Cardiac ventricle fibroblast (primary cell): ENCODE data around the gene PGF. TPM values are rescaled to one million over a fixed set of nuclear protein-coding genes. Genes with fewer than 3 reads are reported as not detected.

ENCODE experiments used
- total RNA-seq: library from RNA; depleted of rRNA; stranded (reverse); fragments of >200 nt; gene quantifications from 2 replicates; pipeline ENCODE4 v1.2.3, GENCODE V29; 2015

Gene PGF
- 24.0 and 30.8 TPM in 2 replicates for total RNA-seq

DNA sequence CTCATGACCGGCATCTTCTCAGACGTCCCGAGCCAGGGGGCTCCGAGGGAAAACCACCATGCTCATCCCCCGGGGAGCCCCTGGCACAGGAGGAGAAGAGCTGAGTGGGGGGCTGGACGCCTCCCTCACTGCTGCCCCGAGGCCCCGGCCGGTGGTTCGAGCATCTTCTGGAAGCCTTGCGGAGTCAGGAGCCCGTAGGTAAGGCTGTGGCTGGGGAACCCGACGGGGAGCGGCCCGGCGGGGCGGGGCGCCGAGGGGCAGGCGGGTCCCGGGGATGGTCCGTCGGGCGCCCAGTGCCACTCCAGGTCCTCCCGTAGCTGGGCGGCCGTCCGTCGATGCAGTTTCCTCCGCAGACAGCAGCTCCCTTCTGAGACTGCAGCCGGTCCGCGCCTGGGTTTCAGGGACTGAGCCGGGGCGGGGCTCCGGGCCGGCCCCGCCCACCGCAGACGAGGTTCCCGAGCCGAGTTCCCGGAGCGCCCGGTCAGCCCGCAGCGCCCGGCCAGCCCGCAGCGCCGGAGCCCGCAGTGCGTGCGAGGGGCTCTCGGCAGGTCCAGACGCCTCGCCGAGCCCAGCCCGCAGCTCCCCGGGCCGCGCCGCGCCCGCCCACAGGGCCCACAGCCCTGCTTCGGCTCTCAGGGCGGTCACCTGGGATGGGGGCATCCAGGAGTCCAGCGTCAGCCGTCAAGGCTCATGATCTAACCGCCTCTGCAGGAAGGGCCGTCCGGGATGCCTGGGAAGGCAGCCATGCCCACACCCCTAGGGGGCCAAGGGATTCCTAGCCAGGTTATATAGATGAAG is at the start of gene PGF:
Gene PGF, minus strand, starts transcription at position 369 of the 798 bp plus-strand sequence. Its CDS starts 355 bp downstream, at position 14.

DNA sequence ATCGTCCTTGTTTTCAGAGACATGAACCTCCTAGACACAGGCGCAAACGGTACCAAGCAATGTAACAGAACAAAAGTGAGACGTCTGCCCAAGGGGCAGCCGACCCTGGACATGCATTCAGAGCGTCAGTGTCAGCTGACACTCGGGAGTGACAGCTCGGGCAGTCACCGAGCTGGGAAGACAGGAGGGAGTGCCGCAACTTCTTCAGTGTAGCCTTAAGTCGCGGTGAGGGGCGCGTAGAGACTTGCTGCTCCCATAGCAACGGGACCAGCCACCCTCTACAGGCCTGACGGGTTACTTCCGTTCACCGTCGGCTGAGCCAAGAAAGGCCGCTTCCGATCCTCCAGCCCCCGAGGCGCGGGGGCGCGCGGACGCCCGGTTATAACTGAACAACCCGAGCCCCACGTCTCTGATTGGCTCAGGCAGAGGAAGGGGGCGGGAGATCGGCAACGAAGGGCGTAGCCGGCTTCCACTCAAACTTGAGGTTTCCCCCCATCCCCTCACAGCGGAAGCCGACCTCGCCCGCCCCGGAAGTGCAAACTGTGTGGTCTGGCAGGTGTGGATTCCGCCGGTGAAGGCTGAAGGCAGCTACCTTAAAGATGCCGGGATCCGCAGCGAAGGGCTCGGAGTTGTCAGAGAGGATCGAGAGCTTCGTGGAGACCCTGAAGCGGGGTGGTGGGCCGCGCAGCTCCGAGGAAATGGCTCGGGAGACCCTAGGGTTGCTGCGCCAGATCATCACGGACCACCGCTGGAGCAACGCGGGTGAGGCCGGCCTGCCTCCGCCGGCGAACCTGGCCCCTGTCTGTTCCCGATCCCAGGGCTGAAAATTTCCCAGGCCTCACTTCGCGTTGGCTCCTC is 47.2 kb upstream of the PGF start, which contains the start of gene EIF2B2:
Gene EIF2B2, plus strand, starts transcription at position 530 of the 858 bp plus-strand sequence. Its CDS starts 70 bp downstream, at position 600.

DNA sequence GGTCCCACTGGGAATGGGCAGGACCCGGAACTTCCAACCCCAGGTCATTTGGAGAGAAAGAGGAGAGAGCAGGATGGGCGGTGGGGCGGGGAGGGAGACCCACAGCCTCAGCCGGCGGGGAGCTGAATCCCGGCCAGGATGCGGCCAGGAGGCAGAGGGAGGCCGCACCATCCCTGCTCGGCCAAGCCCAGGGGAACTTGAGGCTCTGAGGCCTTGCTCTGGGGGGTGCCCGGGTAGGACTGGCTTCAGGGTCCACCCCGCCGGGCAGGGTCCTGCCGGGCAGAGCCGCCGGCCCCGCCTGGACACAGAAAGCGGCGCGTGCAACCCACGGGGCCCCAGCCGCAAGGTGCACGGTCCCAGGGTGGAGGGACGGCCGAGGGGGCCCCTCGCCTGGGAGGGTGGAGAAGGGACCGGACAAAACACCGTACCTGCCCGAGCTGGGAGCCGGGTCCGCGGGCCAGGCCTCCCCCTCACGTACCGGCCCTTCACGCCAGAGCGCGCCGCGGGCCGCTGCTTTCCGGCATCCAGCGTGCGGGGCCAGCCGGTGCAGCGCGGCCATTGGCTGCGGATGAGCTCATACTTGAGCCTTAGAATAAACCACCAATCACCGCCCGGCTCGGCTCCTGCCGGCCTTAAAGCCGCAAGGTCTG is 32.5 kb downstream of the PGF start, which contains the start of gene RPS6KL1:
Gene RPS6KL1, minus strand, starts transcription at position 509 of the 650 bp plus-strand sequence. CDS start 1,719 bp downstream, outside the sequence.

Other genes with a start within 250 kb of the PGF start
- gene AREL1, start 242.5 kb downstream of the PGF start, total RNA-seq: 13.5 and 16.3 TPM in 2 replicates
- 34.5 and 43.6 TPM in 2 replicates for gene FCF1, start 242.5 kb downstream of the PGF start, total RNA-seq
- gene YLPM1, start 192.3 kb downstream of the PGF start, total RNA-seq: 30.3 and 30.9 TPM in 2 replicates
- gene PROX2, start 79.5 kb downstream of the PGF start, total RNA-seq: not detected in 2 replicates
- gene DLST, start 73.7 kb downstream of the PGF start, total RNA-seq: 53.6 and 89.1 TPM in 2 replicates
- 4.4 TPM in 1 of 2 replicates, not detected in the other for gene RPS6KL1, start 32.3 kb downstream of the PGF start, total RNA-seq
- gene EIF2B2, start 47.3 kb upstream of the PGF start, total RNA-seq: 34.1 and 38.1 TPM in 2 replicates
- gene MLH3, start 95.9 kb upstream of the PGF start, total RNA-seq: 15.9 and 17.1 TPM in 2 replicates
- gene ACYP1, start 108.4 kb upstream of the PGF start, total RNA-seq: 4.2 and 4.9 TPM in 2 replicates
- 0.24 TPM in 1 of 2 replicates, not detected in the other for gene ZC2HC1C, start 114.0 kb upstream of the PGF start, total RNA-seq
- 60.8 and 70.0 TPM in 2 replicates for gene NEK9, start 171.5 kb upstream of the PGF start, total RNA-seq
- 370 and 413 TPM in 2 replicates for gene TMED10, start 221.0 kb upstream of the PGF start, total RNA-seq